Lower leg skin (tissue), 4 donors: ENCODE results near the gene PIP4K2C. TPM values are rescaled to one million over a fixed set of nuclear protein-coding genes. Genes with fewer than 3 reads are reported as not detected.
A peak's percentile ranks its signal among the peaks of the same experiment; 100 is the strongest.
"Not testable (repeated sequence)": the region's sequence is repeated elsewhere in the genome, so short reads cannot be mapped to it uniquely, and the experiment has no call there.

Source experiments
- DNase-seq, 2 donors: peaks; one replicate each; pipeline ENCODE4 v3.0.0-alpha.2; 2019; ENCODE audit warnings: low spot score in 2 of 2
- H3K4me3 ChIP-seq: fragments of 200-600 bp; sonication (generic); 2 replicates; pipeline ENCODE4 v1.5.1; 2017; ENCODE audit warnings: mild to moderate bottlenecking, low read depth; ENCODE audit not compliant: poor library complexity, severe bottlenecking
- POLR2A ChIP-seq, 2 donors: fragments of 450-650 bp; IDR thresholded peaks; one replicate each; pipeline ENCODE4 v1.6.1; 2016 to 2017; ENCODE audit warnings: antibody characterized with exemption in 2 of 2, mild to moderate bottlenecking in 1 of 2, moderate library complexity in 1 of 2
- WGBS, 2 donors: methylation state at CpG; one replicate each; pipeline ENCODE4 v1.1.5; 2018; 5-methylcytosine and 5-hydroxymethylcytosine counted together
- intact Hi-C: fragments of 100-400 bp; cut with DNase I; formaldehyde crosslinking; loops from one replicate; pipeline ENCODE4 v1.15.0; 2023; ENCODE audit warnings: low total_unique reads
- total RNA-seq, 4 donors: library from RNA; depleted of rRNA; stranded (reverse); fragments of >200 nt; gene quantifications; one replicate each; pipeline ENCODE4 v1.1.0, GENCODE V29; 2016
- TF ChIP-seq, protein P1 (sequence below), 3 donors: fragments of 450-650 bp; IDR thresholded peaks; one replicate each; pipeline ENCODE4 v1.5.1; 2016; ENCODE audit warnings: antibody characterized with exemption in 3 of 3, mild to moderate bottlenecking in 3 of 3, moderate library complexity in 2 of 3

Gene PIP4K2C
- total RNA-seq, 4 donors from 2014 or later = 29.1 to 48.9 (median 39.1) TPM

DNA sequence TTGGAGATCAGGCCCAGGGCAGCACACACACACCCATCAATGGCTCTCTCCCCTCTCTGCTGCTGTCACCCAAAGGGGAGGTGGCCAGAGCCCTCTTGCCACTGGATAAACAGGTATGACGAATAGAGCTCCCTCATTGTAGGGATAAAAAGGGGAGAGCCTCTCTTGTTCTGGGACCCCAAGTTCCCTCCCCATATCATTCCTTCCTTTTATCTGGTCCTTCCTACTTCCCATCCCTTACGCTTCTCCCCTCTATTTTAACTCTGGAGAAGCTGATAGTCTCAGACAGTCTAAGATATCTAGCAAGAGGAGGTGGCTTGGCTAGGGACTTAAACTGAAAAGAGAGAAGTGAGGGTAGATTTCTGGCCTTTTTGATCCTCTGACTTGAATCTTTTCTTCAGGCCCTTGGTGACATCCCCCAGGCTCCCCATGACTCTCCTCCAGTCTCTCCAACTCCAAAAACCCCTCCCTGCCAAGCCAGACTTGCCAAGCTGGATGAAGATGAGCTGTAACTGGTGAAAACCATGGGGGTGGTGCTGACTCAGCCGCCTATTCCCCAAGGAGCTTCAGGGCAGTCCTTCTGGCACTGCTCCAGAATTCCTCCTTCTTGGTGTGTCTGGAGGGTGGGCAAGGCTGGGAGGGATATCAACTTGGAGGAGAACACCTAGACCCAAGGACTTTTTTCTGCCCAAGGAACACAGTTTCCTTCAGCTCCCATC lies 25.6 kb downstream of the PIP4K2C start:
- WGBS, 2 donors = 74 to 80% methylated on average over 3 of the region's 3 CpGs
- intact Hi-C loops = no loop called here
- DNase-seq = no peak
- H3K4me3 ChIP-seq = no peak overlapping the region
- no peak for TF ChIP-seq POLR2A (IDR thresholded peaks at IDR 0.05)
- TF ChIP-seq, protein P1, sequence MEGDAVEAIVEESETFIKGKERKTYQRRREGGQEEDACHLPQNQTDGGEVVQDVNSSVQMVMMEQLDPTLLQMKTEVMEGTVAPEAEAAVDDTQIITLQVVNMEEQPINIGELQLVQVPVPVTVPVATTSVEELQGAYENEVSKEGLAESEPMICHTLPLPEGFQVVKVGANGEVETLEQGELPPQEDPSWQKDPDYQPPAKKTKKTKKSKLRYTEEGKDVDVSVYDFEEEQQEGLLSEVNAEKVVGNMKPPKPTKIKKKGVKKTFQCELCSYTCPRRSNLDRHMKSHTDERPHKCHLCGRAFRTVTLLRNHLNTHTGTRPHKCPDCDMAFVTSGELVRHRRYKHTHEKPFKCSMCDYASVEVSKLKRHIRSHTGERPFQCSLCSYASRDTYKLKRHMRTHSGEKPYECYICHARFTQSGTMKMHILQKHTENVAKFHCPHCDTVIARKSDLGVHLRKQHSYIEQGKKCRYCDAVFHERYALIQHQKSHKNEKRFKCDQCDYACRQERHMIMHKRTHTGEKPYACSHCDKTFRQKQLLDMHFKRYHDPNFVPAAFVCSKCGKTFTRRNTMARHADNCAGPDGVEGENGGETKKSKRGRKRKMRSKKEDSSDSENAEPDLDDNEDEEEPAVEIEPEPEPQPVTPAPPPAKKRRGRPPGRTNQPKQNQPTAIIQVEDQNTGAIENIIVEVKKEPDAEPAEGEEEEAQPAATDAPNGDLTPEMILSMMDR (IDR thresholded peaks at IDR 0.05) = no peak

GRCh38 chr12:57617942-57618341 lies 26.9 kb downstream of the PIP4K2C start:
- TF ChIP-seq POLR2A (IDR thresholded peaks at IDR 0.05) = no peak
- TF ChIP-seq, protein P1 (IDR thresholded peaks at IDR 0.05) = no peak

GRCh38 chr12:57618431-57618830 lies 27.4 kb downstream of the PIP4K2C start:
- DNase-seq, H3K4me3 ChIP-seq, intact Hi-C loops: not testable (repeated sequence)
- 93 to 95% methylated on average over 6 of the region's 6 CpGs for WGBS, 2 donors

More at GRCh38 chr12:57617942-57618341, 26.9 kb downstream of the PIP4K2C start:
- intact Hi-C loops = no loop called here
- DNase-seq = no peak
- no peak overlapping the region for H3K4me3 ChIP-seq
- 63 to 64% methylated on average over 11 of the region's 11 CpGs for WGBS, 2 donors

DNA sequence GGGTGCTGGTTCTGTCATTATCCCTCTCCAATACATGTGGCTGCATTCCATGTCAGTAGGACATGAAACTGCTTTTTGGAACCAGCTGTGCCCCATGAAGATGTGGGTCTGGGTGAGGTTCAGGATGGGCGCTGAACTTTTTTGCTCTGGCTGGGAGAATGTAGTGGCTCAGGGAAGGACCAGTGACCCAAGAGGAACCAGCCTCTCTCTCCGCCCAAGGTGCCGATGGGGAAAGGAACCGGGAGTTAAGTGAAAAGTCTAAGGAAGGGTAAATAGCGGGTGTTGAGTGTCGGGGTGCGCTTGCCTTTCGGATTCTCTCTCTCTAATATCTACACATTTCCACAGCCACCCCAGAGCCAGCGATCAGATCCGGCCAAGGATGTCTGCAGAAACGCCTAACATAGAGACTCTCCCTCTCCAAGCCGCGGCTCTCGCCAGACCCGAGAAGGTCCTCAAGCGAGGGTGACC lies 28.0 kb downstream of the PIP4K2C start:
- TF ChIP-seq, protein P1 (IDR thresholded peaks at IDR 0.05) = no peak
- TF ChIP-seq POLR2A (IDR thresholded peaks at IDR 0.05) = no peak
- H3K4me3 ChIP-seq = no peak overlapping the region
- 51 to 53% methylated on average over 16 of the region's 16 CpGs for WGBS, 2 donors
- intact Hi-C loops = no loop called here
- no peak for DNase-seq

- H3K4me3 ChIP-seq = no peak overlapping the region
- TF ChIP-seq, protein P1 (IDR thresholded peaks at IDR 0.05) = no peak
- peak in 1 of 2 donors; percentile 87 for DNase-seq
- 21 to 26% methylated on average over 37 to 38 of the region's 46 CpGs for WGBS, 2 donors
- intact Hi-C loops = loop anchor here (5.0 to 10.0 kb wide), 2 partner anchors 37 to 155 kb away; no protein-coding TSS in a partner anchor
Observed at GRCh38 chr12:57619434-57620244, 28.6 kb downstream of the PIP4K2C start.
